Stimulated activated CD4-positive, alpha-beta T cell treated with anti-CD3 and anti-CD28 coated beads, Interleukin-12 subunit alpha, Interleukin-12 subunit beta, amount 100 ng/mL, for 24 hours (primary cell): ENCODE measurements around the gene ZFAND5.

Experiments
- DNase-seq, 2 experiments: peaks; one replicate each; pipeline ENCODE4 v3.0.0-alpha.2; 2020; ENCODE audit warnings: low read depth in 2 of 2

The ZFAND5 gene, protein sequence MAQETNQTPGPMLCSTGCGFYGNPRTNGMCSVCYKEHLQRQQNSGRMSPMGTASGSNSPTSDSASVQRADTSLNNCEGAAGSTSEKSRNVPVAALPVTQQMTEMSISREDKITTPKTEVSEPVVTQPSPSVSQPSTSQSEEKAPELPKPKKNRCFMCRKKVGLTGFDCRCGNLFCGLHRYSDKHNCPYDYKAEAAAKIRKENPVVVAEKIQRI

DNA sequence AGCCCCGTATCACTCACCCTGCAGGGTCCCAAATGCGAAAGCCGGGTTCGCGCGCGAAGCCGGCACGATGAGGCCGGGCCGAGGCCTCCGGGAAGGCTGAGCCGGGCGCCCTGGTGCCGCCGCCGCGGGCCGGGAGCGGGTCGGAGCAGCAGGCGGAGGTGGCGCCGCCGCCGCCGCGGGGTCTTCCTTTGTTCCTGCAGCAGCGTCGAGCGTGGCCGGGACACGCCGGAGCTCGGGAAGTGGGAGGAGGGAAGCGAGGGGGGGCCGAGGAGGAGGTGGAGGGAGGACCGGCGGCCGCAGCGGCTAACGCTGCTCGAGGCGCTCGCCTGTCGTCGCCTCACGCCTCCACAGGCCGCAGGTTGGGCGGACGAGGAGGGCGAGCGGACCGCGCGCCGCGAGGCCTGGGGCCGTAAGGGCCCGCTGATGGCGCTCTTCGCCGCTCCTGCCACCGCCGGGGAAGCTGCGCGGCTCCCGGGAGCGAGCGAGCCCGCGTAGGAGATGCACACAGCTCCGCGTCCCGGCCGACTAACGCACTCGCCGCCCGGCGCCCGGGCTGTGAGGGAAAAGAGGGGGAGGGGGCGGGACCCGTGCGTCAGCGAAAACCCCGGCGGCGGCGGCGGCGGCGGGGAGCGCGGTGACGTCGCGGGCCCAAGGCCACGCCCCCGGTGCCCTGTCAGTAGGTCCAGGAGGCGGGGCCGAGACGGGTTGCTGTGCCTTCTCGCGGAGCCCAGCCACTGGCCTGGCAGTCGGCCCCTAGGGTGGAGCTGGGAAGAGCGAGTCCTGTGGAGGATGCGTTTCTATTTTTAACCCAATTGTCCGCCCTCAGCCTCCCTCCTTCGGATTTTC is at the start of gene ZFAND5:
ZFAND5 (minus strand) TSS at position 530 of the 846 bp plus-strand sequence. CDS start 4,430 bp downstream, outside the sequence.
- peak; percentile 83 to 94 for DNase-seq

DNA sequence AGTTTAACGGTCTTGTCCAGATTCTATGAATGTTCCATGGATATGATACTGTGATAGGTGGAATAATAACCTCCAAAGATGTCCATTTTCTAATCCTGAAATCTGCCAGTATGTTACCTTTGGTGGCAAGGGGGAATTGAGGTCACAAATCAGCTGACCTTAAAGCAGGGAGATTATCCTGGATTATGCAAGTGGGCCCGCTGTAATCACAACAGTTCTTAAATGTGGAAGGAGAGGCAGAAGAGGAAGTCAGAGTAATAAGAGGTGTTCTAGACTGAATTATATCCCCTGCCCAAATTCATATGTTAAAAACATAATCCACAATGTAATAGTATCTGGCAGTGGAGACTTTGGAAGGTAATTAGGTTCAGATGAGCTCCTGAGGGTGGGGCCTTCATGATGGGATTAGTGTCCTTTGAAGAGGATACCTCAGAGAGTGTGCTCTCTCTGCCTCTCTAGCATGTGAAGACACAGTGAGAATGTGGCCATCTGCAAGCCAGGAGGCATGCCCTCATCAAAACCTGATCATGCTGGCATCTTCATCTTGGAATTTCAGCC is 47.6 kb upstream of the ZFAND5 start:
- no peak for DNase-seq

DNA sequence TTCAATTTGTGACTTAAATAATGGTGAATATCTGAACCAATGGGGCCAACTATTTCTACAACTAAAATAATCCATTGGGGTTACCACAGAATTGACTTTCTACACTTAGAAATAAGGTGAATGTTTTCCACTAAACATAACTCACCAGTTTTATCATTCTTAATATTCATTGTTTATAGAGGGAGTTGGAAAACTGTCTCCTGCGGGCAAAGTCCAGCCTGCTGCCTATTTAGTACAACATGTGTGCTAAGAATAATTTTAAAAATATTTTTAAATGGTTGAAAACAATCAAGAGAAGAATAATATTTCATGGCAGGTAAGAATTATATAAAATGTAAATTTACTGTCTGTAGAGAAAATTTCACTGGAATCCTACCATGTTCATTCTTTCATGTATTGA is 45.2 kb upstream of the ZFAND5 start:
- DNase-seq = no peak

DNA sequence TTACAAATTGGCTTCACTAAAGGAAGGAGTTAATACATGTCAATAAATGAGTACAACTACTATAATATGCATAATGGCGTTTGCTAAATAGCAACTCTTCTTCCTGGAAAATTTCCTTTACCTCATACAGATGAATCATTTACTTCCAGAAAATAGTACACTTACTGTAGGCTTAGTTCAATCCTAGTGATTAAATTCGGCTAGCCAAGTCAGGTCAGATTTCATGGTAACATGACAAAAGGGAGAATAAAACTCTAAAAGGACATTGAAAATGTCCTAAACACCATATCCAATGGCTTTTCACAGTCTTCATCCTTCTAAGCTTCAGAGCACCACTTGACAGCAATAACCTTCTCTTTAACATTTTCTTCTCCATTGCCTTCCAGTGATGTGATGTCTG is 42.1 kb upstream of the ZFAND5 start:
- no peak for DNase-seq

DNA sequence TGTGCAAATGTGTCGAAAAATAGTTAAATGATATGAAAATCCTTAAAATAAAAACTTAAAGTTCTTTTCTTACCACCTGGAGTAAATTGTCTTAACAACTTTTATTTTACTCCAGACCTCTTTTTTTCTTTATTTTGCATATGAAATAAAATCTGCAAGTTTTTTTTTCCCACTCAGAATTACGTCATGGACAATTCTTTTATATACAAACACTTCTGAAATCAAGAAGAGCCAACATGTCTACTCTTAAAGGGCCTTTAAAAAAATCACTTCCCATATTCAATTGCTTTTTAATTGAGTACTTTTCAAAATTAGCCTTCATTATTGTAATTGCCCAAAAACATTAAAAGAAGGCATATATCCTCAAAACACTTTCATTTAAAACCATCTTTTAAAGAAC is 37.7 kb upstream of the ZFAND5 start:
- DNase-seq = no peak

DNA sequence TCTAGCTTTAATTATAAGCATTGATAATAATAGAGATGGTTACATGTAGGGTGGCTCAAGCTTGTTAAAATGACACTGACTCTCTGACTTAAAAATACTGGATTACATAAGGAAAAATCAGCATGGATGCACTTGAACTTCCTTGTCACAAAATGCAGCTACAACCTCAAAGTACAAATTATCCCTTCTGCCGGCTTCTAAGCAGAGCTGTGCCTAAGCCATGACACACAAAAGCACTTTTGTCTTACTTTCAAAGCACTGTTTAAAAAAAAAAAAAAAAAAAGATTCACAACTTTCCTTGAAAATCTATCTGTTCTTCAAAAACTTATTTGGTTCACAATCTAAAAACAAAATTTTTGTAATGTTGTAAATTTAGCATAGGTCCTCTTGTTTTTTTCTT is 36.4 kb upstream of the ZFAND5 start:
- no peak for DNase-seq

DNA sequence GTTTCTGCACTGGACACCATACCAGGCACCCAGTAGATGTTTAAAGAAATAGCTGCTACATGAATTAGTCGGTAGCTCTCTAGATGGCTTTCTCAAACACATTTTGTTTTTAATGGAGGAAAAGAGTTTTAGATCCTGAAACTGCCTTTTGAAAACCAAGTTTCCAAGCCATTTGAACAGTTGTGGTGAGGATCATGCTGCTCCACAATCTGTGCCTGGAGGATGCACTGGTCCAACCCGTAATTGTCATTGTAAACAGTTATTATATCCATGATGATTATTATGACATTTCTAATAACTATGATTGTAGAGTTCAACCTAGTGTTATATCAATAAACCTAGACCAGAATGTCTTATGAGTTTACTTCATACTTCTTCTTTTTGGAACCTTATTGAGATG is 35.9 kb upstream of the ZFAND5 start:
- DNase-seq = no peak

DNA sequence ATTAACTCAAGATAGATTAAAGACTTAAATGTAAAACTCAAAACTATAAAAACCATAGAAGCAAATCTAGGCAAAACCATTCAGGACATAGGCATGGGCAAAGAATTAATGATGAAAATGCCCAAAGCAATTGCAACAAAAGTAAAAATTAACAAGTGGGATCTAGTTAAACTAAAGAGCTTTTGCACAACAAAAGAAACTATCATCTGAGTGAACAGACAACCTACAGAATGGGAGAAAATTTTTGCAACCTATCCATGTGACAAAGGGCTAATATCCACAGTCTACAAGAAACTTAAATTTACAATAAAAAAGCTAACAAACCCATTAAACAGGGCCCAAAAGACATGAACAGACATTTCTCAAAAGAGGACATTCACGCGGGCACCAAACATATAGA is 34.4 kb upstream of the ZFAND5 start:
- DNase-seq = no peak

DNA sequence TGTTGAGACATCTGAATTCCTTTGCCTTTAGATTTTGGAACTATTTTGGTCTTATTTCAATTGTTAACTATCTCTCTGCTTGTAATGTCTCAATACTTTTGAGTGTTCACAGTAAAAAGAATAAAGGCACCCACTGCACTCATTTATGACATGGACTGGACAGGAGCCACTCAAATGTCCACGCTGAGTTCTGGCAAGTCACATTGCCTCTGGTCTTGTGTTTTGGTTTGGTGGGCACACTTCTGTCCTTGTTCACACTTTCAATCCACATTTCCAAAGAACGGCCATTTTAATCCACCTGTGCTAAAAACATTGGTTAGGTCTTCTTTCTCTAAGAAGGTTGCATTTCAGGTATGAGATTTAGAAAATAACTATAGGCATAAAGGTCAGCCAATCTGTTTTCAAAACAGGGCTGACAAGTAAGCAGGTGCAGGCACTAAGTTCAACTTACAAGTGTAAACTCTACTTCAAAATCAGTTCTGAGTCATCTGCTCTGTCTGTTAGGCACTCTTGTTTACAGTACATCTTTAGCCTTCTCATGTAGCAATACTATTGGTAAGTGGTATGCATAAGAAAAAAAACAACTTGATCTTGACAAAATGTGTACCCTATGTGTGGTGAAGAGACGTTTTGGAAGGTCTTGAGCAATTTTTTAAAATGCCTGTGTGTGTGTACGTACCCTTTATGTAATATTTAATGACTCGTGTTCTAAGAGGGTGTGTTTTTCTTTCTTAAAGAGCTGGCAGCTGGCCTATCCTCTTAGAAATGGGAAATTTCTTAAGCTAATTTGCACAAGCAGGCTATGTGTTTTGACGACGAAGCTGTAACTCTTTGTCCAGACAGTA is 31.5 kb upstream of the ZFAND5 start:
- DNase-seq = no peak

DNA sequence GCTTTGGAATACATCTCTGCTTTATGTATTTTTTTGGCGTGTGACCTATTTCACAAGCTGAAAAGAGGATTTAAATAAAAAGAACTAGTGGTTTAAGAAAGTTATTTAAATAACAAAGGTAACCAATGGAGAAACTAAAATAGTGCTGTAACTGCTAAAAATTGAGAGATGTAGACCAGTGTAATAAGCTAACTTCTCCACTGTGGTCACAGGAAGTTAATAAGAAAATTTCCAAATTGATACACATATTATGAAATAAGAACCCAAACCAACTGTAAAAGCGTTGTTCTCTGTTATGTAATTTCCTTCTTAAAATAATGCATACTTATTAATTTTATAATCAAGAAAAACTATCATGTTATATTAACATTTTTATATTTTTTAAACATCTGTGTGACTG is 29.1 kb upstream of the ZFAND5 start:
- no peak for DNase-seq

DNA sequence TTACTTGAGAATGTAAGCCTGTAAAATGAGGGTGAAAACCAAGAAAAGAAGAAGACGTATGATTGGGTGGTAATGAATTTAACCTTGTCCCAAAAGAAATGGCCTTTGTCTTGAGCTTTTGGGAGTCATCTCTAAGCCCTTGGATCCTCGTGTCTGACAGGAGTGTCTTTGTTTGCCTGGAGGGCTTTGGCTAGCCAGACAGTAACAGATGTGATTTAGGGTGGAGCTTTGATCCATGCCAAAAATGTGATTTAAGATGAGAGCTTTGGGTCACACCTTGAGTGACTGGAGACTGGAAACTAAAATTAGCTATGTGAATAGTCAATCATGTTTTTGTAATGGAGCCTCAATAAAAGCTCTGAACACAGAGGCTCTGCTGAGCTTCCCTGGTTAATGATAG is 25.9 kb upstream of the ZFAND5 start:
- DNase-seq = no peak

DNA sequence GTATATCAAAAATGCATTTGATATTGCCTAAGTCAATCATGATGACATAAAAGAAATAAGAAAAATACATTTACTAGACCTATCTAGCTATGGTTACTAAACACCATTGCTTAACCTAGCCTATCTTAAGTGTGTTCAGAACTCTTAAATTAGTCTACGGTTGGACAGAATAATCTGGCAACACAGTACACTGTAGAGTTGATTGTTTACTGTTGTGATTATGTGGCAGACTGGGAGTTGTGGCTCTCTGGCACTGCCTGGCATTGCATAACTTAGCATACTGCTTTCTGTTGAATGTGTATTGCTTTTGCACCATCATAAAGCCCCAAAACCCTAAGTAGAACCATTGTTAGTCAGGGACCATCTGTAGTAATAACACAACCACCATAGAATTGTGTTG is 21.2 kb upstream of the ZFAND5 start:
- DNase-seq = no peak

DNA sequence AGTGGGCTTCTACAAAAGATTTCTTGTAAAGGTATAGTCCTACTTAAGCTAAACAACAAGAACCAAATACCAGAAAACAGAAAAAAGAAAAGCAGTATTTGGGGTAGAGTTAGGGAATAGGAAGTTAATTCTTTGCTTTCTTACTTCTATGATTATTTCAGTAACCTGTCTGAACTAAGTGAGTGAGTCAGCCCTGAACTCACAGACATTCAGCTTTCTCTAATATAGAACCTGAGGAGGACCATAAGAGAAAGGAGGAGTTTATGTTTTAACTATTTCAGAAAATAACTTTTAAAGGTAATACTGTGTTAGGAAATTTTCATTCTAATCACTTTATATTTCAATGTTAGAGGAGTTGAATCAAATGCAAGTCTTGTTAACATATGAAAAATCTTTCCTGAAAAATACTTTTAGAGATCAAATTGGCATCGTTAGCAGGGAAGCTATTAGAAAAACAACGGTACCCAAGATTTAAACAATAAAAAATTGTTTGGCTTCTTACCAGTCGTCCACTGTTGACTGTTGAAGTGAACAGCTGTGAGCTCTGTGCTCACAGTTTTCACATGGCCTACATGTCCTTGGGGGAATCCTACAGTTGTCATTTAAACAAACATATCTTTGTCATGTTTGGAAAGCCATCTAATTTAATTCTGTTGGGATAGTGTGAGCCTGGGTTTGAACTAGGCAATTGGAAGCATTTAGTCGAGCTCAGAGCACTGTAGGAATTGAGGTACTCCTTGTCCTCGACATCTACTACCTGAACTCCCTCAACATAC is 19.9 kb upstream of the ZFAND5 start:
- no peak for DNase-seq

DNA sequence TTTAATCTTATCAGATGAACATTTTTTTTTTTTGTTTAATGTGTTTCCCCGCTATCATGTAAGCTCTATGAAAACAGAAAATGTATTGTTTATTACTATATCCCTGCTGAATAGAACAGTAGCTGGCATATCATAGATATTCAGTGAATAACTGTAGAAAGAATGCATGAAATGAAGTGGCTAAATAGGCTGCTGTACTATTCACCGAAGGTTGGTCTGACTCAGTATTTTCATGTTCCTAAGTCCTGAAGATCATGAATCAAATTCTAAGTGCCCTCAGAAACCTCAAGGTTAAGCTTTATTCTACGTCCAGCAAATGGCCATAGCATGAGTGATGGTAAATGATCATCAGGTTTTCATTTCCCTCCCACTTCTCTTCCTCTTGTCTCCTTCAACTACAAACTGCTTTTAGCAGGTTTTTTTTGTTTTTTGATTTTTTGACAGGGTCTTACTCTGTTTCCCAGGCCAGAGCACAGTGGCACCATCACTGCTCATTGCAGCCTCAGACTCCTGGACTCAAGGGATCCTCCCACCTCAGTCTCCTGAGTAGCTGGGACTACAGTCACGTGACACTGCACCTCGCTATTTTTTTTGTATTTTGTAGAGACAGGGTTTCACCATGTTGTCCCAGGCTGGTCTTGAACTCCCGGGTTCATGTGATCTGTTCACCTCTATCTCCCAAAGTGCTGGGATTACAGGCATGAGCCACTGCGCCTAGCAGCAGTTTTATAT is 19.1 kb upstream of the ZFAND5 start:
- DNase-seq = no peak

DNA sequence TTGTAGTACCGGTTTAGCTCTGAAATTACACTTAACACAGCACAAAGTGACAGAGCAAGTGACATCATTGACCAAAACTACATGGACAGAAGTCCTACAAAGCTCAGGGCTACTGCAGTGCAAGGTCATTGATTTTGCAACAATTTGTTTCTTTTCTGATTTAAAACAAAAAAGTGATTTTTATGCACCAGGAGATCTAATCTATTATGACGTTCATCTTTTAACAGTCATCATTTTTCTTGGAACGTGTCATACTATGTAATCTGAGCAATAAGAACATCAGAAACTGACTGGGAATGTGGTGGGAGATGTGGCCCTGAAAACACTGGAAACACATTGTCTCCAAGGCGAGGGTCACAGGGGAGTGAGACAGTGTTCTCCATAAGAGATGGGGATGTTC is 17.4 kb upstream of the ZFAND5 start:
- DNase-seq = no peak

DNA sequence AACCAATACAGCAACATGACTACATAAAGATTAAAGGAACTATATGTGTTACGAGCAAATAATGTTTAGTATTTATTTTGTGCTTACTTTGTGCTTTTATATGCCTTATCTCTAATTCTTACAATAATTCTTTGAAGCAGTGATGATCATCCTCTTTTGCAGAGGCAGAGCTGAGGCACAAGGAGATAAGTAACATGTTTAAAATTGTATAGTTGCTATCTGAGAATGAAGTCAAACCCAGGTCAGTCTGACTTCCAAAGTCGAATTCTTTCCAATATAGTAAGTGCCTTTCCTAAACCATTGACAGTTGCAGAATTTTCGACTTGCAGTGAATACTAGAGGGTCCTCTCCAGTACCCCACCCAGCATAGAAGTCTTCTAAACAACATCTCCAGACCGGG is 12.0 kb upstream of the ZFAND5 start:
- DNase-seq = no peak

DNA sequence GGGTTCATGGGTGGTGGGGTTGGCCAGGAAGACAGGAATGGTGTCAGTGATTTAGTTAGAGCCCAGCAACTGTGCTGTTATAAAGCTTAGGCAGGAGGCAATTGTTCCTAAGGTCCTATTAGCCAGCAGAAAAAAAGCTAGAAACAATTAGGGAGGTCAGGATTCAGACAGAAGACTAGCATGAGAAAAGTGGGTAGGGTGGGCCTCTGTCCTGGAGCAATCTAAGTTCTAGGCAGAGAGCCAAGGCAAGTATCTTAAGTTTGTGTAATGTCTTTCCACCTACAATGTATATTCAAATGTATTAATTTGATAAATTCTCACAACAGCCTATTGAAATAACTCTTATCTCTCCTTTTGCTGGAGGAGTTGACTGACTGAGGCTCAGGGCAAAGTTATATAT is 6.1 kb upstream of the ZFAND5 start:
- no peak for DNase-seq

DNA sequence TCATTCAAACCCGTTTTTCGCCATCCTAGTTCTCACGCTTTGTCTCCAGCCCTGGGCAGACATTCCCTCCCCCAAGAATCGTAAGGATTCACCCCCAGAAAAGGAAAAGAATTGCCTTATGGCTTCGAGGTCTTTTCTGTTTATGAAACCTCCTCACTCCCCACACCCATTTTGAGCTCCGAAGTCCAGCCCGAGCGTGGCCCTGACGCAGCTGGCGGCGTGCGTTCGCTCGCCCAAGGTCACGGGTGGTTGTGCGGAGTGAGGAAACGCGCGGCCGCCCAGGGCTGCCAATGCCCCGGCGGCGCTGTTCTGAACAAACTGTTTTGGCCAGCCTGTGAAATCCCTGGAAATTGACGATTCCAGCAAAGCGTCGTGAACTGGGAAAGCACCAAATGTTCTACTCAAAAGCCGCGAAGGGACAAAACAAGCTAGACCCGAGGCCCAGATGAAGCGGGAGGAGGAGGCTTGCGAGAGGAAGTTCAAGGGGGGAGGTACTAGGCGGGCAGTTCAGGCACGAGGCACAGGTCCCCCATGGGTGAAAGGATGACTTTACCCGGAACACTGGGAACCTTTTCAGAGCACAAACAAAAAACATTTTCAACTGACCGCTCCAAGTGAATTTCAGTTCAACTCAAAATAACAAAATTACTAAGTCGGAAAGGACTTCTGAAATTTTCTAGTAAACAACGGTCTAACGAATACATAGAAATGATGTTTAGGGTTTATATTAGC is 683 bp upstream of the ZFAND5 start:
- DNase-seq = peak; percentile 17 to 50

DNA sequence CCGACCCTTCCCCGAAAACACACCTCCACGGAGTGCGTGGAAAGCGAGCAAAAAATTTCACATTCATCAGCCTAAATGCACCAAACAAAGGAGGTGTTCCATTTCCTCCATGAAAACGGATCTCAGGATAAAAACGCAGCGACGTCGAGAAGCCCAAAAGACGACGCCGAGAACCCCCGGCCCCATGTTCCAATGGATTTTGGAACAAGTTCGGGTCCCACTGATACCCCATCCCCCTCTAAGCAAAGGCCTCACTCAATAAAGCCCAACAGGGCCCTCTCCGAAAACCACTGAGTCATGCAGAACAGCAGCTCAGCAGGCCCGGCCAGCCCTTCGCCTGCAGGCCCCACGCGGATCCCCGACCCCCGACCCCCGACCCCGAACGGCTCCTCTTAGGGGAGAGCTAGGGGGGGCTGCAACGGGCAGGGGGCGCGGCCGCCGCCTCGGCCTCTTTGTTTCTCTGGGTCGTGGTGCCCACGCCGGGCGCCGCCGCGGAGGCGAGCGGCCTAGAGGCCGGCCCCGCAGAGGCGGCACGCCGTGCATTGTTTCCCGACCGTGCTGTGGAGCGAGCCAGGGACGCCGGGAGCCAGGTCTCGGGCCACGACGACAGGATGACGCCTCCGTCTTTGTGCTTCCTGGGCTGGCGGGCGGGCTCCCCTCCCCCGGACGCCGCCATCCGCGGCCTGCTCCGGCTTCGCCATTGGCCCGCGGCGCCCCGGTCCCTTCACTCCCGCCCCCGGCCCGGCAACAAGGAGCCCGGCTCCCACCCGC is 915 bp downstream of the ZFAND5 start:
- peak; percentile 40 to 56 for DNase-seq
